Measurements from ENCODE around the gene OTUD3. TPM values are rescaled to one million over a fixed set of nuclear protein-coding genes. Genes with fewer than 3 reads are reported as not detected.

Gene OTUD3
- 5.1 and 7.7 TPM in 2 replicates for total RNA-seq

GRCh38 chr1:19882111-19883071 lies at the start of gene OTUD3:
OTUD3 (plus strand) TSS chr1:19882395; CDS start chr1:19882514, 119 bp downstream.

GRCh38 chr1:19923137-19923952 lies 41.1 kb downstream of the OTUD3 start, which contains the start of gene PLA2G2E:
PLA2G2E (minus strand) TSS chr1:19923617; CDS start chr1:19923559, 58 bp downstream.

Other genes starting within 250 kb of the OTUD3 start
- gene NBL1, start 238.1 kb upstream of the OTUD3 start, total RNA-seq, result 260 and 392 TPM in 2 replicates
- 0.07 TPM in 1 of 2 replicates, not detected in the other for gene HTR6, start 217.5 kb upstream of the OTUD3 start, total RNA-seq
- 10.5 and 11.3 TPM in 2 replicates for gene TMCO4, start 82.5 kb upstream of the OTUD3 start, total RNA-seq
- gene RNF186, start 67.1 kb upstream of the OTUD3 start, total RNA-seq, result not detected in 2 replicates
- gene PLA2G2E, start 41.2 kb downstream of the OTUD3 start, total RNA-seq, result not detected in 2 replicates
- gene PLA2G2A, start 97.2 kb downstream of the OTUD3 start, total RNA-seq, result not detected in 2 replicates
- 0.36 and 0.52 TPM in 2 replicates for gene PLA2G5, start 187.8 kb downstream of the OTUD3 start, total RNA-seq
- not detected in 2 replicates for gene PLA2G2D, start 237.1 kb downstream of the OTUD3 start, total RNA-seq

Data from smooth muscle cell of the pulmonary artery (primary cell).